Stimulated activated CD4-positive, alpha-beta T cell treated with anti-CD3 and anti-CD28 coated beads, Interleukin-4, amount 100 ng/mL, for 1 hour (primary cell): ENCODE data around the gene CYP11A1.

Source experiments
- DNase-seq: peaks from one replicate; pipeline ENCODE4 v3.0.0-alpha.2; 2020

CYP11A1 gene

DNA sequence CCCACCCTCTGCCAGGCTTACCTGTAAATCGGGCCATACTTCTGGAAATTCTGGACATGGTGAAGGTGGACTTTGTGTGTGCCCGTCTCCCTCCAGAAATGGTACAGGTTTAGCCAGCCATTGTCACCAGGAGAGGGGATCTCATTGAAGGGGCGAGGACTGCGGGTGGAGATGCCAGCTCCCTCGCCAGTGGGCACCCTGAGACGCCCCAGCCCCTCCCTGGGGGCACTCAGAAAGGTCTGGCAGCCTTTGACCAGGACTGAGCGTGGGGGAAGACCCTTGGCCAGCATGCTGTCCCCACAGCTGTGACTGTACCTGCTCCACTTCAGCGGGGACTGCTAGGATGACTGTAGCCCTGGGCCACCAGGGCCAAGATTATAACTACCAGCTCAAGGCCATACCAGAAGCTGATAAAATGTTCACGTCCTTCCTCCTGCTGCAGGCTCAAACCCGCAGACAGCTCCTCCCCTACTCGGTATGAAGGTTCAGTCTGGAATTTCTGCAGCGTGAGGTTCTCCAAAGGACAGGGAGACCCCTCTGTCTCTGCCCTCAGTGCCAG, at the start of gene CYP11A1:
CYP11A1 (minus strand) TSS at position 351 of the 559 bp plus-strand sequence; CDS start at position 290, 61 bp downstream.
- no peak for DNase-seq

DNA sequence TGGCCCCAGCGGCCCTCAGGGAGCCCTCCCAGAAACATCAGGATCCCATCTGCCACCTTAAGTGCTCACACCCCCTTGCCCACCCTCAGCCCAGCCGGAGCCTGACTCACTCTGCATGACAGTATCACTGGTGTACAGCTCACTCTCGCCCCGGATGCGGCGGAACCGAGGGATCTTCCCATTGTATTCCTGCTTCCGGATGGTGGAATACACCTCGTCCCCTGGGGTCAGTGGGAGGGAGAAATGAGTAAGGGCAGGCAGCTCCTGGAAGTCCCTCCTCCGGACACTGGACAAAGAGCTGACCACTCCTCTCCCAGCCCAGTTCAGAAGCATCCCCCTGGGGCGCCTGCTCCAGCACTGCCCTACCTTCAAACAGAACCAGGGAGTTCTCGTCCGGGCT, 49.8 kb upstream of the CYP11A1 start:
- no peak for DNase-seq

DNA sequence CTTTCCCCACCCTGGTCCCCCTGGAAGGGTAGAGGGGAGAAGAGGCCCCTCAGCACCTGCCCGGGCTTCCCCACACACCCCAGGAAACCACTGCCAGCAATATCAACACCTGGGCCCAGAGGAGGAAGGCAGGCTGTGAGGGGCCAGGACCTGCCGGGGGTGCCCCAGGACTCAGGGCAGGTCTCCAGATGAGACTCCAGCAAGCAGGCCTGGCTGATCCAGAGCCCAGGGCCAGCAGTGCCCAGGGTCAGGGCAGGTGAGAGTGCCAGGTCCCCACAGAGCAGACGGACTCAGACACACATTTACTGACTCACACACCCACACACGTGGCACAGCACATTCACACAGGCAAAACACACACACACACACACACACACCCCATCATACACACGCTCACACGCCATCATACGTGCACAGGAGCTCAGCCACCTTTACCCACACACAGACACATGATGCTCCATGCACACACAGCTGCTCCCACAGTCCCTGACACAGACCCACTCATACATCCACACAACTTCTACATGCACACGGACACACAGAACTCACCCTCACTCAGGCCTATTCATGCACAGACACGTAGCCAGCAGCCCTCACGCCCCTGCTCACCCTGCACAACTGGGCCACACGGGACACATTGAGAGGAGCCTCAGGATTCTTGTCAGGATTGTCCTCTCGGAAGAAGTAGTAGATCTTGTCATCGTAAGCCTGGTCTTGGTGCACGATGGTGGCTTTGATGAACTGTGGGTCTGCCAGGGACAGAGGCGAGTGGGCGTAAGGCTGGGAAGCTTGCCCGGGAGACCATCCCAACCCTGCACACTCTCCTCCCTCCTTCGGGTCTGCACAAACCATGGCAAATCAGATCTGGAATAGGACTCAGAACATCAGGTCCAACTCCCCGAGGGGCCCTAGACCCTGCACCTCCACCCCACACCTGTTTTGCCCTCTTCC, 48.8 kb upstream of the CYP11A1 start:
- DNase-seq = no peak

DNA sequence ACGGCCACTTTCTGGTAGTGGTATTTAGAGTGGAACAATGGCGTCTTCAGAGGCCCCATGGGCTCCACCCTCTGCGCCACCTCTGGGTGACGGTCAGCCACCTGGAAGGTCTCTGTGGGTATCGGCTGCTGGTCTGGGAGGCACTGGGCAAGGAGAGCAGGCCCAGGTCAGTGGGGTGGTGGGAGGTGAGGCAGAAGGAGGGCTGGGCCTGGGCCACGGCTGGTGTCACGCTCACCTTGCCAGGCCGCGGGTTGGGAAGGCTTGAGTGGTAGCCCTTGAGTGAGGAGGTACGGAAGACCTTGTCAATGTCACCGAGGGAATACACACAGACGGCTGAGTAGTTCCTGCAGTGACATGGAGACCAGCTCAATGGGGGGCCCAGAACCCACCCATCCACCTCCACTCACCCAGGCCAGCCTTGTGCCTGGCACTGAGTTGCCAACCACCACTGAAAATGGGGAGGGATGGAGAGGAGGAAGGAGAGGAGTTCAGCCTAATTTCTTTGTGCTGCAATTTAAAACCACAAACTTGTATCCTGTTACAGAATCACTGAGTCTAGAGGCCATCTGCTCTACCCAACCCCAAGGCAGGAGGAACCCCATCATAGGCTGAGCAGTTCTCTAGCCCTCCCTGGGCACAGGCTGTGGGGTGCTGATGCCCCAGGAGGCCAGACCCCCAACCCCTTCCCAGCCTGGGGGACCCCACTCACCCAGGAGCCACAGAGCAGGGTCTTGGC, 47.3 kb upstream of the CYP11A1 start:
- DNase-seq = no peak

DNA sequence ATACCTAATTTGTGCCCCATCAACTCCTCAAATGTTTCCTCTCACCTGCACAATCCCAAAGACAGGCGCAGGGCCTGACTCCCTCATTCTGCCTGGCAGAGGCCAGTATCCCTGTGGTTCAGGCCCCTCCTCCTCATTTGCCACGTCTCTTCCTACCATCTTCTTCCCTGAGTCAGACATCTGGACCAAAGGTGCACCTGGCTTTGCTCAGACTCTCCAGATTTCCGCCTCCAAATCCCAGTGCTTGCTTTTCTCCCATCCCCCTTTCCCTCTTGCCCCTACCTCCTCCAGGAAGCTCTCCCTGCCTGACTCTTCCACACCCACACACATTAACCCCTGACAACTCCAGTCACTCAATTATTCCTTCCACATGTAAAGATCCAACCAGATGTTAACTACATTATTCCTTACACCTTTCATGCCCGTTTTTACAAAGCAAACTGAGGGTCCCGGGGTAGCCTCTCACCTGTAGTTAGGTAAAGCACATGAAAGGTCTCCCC, 46.7 kb upstream of the CYP11A1 start:
- DNase-seq = no peak

DNA sequence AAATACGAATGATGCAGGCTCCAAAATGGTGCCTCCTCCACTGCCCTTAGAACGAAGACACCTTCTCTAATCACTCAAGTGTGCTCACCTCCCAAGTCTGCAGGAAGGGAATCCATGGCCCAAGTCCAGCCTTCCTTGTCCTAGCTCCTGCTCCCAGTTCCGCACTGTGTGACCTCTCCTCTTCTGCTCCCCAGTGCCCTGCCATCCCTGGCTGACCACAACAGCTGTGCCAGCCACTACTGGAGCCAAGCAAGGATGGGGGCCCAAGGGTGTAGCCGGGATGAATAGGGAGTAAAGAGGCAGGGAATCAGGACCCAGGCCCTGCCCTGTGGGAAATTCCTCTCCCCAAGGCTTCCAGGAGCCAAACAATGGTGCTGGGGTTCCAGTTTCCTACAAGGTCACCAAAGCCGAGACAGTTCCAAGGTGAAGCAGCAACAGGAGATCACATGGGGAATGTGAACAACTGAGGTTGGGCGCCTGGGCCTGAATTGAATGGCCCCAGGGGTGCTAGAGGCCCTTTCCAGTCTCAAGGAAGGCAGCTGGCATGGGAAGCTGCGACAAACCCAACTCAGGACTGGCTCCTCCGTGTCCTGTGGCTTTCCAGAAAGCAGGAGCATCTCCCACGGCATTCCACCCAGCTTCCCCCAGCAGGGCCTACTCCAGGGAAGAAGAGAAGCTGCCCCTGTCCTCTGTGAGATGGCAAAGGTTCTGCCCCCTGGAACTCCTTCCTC, 46.1 kb upstream of the CYP11A1 start:
- no peak for DNase-seq

DNA sequence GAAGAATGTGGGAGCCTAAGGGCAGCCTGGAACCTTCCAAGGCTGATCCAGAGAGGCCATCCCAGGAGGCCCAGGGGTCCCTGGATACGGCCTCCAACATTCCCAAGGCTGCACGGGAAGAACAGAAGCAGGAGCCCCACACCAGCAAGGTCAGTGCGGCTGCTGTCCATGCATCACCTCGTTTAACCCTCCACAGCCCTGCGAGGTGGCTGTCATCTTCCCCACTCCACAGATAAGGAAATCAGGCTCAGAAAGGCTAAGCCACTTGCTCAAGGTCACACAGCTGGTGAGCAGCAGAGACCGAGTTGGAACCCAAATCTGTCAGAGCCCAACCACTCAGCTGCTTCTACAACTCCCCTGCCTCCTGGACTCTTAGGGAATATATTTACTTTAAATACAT, 44.7 kb upstream of the CYP11A1 start:
- DNase-seq = no peak

DNA sequence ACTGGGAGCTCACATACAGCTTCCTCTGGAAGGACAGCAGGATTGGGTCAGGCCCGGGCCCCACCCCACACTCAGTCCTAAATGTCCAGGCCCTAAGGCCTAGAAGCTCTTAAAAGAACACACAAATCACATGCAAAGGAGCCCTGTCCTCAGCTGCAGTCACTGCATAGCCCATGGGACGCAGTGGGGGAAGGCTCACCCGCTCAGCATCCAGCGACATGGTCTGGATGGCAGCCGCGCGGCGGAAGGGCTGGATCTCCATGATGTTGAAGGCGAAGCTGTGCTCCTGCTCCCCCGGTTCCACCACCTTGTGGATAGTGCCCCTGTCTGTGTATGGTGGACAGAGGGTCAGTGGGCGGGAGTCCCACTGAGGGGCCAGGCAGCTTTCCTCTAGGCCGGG, 44.2 kb upstream of the CYP11A1 start:
- no peak for DNase-seq

DNA sequence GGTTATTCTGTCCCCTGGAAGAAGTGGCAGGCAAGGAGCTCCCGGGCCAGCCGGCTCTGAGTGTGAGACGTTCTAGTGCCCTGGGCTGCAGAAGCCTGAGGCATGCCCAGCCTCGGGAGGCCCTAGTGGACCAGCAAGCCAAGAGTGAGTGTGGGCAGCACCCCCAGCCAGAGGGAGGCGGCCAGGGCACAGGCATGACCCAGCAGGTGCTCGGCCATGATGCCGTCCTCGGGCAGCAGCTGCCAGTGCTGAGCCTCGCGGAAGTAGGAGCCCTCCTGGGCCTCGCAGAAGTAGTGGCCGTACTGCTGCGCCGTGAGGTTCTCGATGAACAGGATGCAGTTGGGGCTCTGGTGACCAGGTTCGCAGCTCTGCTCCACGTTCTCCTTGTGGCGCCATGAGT, 43.1 kb upstream of the CYP11A1 start:
- DNase-seq = no peak

DNA sequence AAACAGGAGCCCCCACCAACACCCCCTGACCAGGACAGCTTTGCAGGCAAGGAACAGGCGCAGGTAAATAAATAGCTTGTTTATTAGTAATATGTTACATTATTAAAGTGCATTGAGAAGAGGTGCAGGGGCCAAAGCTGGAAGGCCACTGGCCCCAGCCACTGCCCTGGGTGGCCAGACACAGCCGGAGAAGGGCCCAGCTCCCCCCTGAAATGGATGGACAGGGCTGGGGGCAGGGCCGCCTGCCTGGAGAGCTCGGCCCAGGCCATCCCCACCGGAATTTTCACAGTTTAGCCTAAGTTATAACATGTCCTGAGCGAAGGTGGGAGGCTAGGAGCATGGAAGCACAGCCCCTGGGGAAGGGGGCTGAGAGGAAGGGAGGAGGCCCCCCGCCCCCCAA, 41.8 kb upstream of the CYP11A1 start:
- no peak for DNase-seq

DNA sequence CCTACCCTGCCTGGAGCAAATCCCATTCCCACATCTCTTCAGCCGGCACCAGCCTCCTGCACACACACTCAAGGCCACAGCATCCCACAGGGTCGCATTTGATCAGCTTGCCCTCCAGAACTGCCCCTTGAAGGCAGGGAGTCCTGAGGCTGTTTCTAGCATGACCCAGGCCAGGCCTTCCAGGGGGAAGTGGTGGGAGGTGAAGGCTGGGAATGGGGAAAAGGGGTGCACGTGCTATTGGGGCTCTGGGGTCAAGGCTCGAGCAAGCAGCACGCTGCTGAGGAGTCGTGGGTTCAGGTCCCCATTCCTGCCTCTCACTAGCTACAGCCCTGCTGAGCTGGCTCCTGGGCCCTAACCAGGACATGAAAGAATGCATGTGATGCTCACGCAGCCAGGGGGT, 41.4 kb upstream of the CYP11A1 start:
- no peak for DNase-seq

DNA sequence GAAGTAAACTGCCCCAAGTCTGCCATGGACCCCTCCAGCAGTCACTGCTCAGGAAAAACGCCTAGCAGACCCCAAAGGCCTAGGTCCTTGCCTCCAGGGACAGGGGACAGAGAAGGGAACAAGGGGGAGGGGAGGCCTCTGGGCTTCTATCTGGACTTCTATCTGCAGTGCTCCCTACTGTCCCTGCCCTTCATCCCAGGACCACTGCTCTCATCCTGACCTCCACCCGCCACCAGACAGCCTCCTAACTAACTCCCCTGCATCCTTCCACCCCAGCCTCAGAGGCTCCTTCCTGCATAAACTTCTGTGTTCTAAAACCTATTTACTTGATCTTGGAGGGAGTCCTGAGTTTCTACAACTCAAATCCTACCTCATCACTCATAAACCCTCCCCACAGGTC, 40.9 kb upstream of the CYP11A1 start:
- no peak for DNase-seq

DNA sequence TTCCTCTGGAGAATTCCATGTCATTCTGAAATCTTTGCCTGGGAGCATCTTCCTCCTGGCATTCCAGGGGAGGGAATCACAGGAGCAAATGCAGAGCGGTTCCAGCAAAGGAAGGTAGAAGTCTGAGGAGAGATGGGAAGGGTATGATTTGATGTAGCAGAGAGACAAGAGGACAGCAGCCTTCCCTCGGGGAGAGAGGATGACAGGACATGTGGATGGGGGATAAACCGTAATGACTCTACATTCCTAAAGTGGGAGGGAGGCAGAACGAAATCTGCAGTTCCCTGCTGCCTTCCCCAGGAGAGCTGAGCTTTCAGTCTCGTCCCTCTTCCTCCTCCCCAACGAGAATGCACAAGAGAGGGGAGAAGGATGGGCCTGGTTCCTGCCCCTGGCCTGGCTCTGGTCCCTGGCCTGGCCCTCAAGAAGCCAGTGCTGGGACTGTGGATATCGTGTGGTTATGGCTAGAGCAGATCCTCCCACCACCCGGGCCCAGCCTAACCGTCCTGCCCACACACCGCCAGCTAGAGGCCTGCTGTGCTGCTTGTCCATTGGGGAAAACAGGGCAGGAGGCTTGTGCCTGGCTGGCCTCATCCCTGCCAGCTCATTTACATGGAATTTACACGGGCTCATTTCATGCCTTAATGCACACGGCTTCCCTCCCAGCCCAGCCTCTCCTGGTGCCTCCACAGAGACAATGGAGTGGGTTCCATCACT, 39.7 kb upstream of the CYP11A1 start:
- DNase-seq = no peak

DNA sequence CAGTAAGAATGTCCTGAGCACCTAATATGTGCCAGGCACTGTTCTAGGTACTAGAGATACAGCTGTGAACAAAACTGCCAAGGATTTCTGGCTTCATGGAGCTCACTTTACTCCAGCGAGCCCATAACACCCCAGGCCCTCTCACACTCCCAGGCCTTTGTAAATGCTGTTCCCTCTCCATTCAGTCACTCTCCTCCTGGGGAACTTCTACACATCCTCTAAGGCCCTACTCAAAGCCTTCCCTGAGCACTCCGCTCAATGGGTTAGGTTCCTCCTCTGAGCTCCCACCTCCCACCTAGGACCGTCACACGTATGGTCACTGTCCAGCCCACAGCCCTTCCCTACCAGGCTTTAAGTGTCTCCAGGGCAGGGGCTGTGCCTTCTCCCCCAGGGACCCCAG, 39.1 kb upstream of the CYP11A1 start:
- DNase-seq = no peak

DNA sequence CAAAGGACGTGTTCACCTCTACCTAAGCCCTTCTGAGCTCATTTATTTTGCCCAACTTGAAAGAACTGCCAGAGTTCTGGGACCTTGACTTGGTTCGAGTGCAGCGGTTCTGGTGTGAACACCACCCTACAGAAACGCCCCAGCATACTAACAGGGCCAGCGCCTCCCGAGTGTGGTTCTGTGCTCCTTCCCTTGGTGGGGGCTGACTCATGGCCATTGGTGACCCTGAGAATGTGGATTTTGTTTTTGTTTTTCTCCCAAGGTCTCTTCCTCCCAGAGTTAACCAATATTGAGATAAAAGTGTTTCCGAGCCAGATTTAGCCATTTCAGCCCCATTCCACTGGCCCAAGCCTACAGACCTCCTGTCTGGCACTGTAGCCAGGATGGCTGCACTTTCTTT, 38.4 kb upstream of the CYP11A1 start:
- no peak for DNase-seq

DNA sequence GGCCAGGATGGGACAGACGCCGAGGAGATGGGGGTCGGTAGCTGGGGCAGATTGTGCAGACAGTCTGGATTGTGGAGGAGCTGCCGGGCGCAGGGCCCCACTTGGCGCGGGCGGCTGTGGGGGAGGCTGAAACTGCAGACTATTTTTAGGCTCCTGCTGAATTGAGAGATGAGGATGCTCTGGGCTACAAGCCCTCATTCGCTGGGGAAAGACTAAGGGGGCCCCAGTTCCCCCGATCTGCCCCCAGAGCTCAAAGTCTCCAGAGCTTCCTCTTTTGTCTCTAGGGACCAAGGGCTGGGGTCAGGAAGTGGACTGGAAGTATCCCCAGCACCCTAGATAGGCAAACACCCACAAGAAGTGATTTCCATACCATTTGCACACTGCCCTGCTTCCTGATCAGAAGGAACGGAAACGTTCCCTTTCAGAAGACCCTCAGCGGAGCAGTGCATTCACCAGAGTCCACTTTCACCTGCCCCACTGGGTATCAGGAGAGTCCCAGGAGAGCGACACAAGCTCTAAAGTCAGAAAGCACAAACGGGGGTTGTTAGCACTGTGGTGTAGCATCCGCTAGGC, 36.6 kb upstream of the CYP11A1 start:
- peak; percentile 38 for DNase-seq

DNA sequence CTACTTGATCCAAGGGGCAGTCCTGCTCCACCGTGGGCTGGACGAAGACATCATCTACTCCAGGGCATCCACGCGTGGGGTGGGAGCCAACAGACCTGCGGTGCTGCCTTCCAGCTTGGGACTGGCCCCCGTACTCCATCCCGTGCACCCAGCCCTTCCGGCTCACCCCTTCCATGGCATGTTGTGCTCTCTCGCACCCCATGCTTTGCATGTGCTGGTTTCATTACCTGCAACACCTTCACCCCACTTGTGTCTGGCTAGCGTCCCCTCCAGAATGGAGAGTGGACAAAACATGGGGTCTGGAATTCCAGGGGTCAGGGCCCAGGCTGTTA, 36.1 kb upstream of the CYP11A1 start:
- no peak for DNase-seq

DNA sequence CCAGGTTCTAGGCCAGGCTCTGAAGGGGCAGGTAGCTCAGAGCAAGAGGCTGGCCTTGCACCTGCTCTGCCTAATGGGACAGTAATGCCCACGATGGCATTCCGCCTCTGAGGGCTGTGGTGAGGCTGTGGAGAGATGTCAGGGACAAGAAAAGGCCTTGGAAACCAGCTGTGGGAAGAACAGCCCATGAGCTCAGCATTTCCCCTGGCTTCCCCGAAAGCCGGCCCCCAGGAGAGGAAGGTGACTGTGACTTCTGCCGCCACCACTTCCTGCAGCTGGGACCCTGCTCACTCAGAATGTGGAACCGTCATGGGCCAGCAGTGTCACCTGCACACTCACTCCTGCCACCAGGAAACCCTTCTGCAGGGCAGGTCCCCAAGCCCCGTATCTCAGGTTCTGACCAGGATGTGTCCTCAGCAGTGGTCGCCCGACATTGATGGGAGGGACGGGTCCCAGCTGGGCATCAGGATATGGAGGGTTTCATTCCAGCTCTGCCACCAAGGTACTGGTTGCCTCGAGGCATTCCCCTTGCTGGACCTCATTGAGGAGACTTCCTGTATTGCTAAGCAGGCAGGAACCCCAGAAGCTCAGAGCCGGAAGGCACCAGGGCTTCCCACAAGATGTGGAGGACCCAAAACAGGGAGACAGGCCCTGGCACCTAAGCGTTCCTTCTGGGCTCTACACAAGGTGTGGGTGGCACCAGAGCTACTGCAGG, 35.6 kb upstream of the CYP11A1 start:
- peak; percentile 74 for DNase-seq

DNA sequence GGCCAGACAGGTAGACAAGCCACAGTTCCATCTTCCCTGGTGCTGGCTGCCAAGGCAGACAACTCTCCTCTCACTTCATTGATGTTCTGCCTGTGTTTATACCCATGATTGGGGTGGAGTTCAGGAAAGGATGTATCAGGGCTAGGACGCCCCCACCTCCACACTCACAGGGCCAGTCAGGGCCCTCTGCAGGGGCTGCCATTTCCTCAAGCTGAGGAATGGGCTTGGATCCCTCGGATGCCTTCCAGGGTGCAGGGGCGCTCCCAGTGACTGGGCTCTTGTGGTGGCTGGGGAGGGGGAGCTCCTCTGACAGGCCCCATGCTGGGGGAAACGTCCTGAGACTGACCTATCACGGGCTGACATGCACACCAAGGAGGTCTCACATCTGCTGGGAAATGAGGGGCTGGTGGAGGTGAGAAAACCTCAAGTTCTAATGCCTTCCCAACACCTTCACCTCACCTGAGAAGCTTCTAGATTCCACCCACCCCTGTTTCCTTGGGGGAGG, 34.9 kb upstream of the CYP11A1 start:
- no peak for DNase-seq

DNA sequence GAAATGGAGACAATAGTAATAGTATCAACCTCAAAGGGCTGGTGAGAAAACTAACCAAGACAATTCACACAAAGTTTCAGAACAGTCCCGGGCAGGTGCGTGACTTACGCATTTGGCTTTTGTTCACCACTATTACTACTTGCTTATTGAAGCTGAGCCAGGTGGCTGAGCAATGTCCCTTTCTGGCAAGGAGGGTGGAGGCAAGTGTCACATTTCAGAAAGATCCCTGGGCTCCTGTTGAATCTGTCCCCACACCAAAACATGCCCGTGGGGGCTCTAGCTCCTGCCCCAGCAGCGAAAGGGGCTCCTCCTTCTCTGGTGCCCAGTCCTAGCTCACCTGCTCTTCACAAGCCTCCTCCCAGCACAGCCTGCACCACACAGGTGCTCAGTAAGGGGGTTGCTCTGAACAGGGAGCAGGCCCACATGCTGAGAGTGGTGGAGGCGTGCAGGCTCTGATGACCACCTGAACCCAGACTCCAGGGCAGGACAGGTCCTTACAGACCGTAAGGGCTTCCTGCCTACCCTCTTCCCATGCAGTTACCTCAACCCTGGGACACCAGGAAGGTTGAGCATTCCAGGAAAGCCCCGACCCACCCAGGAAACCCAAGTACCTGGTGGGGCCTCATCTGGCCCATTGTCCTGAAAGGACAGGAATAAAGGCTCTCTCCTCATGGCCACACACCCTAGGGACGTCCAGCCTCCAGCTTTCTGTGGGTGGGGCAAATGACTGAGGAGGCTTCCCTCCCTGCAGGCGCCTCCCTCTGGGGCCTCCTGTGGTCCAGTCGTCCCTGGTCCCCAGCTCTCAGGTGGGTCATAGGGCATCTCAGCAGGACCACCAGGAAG, 33.7 kb upstream of the CYP11A1 start:
- DNase-seq = peak; percentile 37
